H1 (cell line): Measurements from ENCODE around the gene AKR1D1. TPM values are rescaled to one million over a fixed set of nuclear protein-coding genes. Genes with fewer than 3 reads are reported as not detected.
A peak's percentile ranks its signal among the peaks of the same experiment; 100 is the strongest.

Experiments used
- CBX8 ChIP-seq: fragments of 300-800, 300-1000 bp; sonication (generic); IDR thresholded peaks from 2 replicates; pipeline ENCODE4 v1.7.1; 2016; ENCODE audit warnings: low read depth, low read length, borderline replicate concordance
- CHD1 ChIP-seq: IDR thresholded peaks from 2 replicates; pipeline ENCODE4 v1.6.1; 2012; ENCODE audit warnings: low read depth, low read length, improper control_type of control experiment
- CREB1 ChIP-seq: IDR thresholded peaks from 2 replicates; pipeline ENCODE4 v1.6.1; 2012; ENCODE audit warnings: inconsistent platforms
- CTBP2 ChIP-seq: IDR thresholded peaks from 2 replicates; pipeline ENCODE4 v1.7.0; 2011; ENCODE audit warnings: borderline replicate concordance, mild to moderate bottlenecking, moderate library complexity, mixed read lengths, low read length; ENCODE audit not compliant: insufficient read depth, insufficient read length
- CTCF ChIP-seq, 3 experiments: IDR thresholded peaks; 1 replicate in 2 of 3; 2 replicates in 1 of 3; pipeline versions ENCODE4 v1.5.1 to v1.6.1; 2011; ENCODE audit warnings: low read length in 3 of 3, mild to moderate bottlenecking in 3 of 3, inconsistent platforms in 2 of 3, low read depth in 1 of 3, moderate library complexity in 1 of 3; ENCODE audit not compliant: insufficient read depth in 1 of 3; ENCODE audit errors: control extremely low read depth in 1 of 3
- E2F6 ChIP-seq: IDR thresholded peaks from 2 replicates; pipeline ENCODE4 v1.6.1; 2012; ENCODE audit warnings: inconsistent platforms
- EGR1 ChIP-seq: IDR thresholded peaks from 2 replicates; pipeline ENCODE4 v1.6.1; 2011; ENCODE audit warnings: low read depth, low read length, borderline replicate concordance
- FOSL1 ChIP-seq: IDR thresholded peaks from 2 replicates; pipeline ENCODE4 v1.6.1; 2011; ENCODE audit warnings: mild to moderate bottlenecking, low read depth, low read length, moderate library complexity; ENCODE audit not compliant: insufficient read depth
- GABPA ChIP-seq: IDR thresholded peaks from 2 replicates; pipeline ENCODE4 v1.6.1; 2011; ENCODE audit warnings: mild to moderate bottlenecking, low read length, moderate library complexity, borderline replicate concordance; ENCODE audit not compliant: insufficient read depth
- HDAC2 ChIP-seq, 2 experiments: fragments of 300-600 bp in 1 of 2; sonication (generic) in 1 of 2; IDR thresholded peaks; 2 replicates each; pipeline ENCODE4 v1.6.1; 2011 to 2012; ENCODE audit warnings: low read depth in 2 of 2, low read length in 2 of 2, mild to moderate bottlenecking in 2 of 2, moderate library complexity in 2 of 2, borderline replicate concordance in 1 of 2, inconsistent platforms in 1 of 2
- JUND ChIP-seq: IDR thresholded peaks from 2 replicates; pipeline ENCODE4 v1.6.1; 2011; ENCODE audit warnings: mild to moderate bottlenecking, improper control_type of control experiment, low read length
- KDM4A ChIP-seq: IDR thresholded peaks from one replicate; pipeline ENCODE4 v1.7.1; 2012; ENCODE audit warnings: low read depth, mild to moderate bottlenecking, moderate library complexity, low read length, inconsistent platforms; ENCODE audit not compliant: severe bottlenecking
- NRF1 ChIP-seq: IDR thresholded peaks from 2 replicates; pipeline ENCODE4 v1.6.1; 2011; ENCODE audit warnings: mild to moderate bottlenecking, low read depth, low read length, improper control_type of control experiment
- RBBP5 ChIP-seq: IDR thresholded peaks from 2 replicates; pipeline ENCODE4 v1.7.1; 2012; ENCODE audit warnings: low read depth, mild to moderate bottlenecking, inconsistent platforms, low read length, moderate library complexity, borderline replicate concordance
- RFX5 ChIP-seq: IDR thresholded peaks from 2 replicates; pipeline ENCODE4 v1.6.1; 2011; ENCODE audit warnings: low read depth, low read length, improper control_type of control experiment, borderline replicate concordance
- RNF2 ChIP-seq: fragments of 200-900, 300-1000 bp; sonication (generic); IDR thresholded peaks from 2 replicates; pipeline ENCODE4 v1.7.1; 2016; ENCODE audit warnings: borderline replicate concordance, low read depth, mild to moderate bottlenecking, antibody characterized with exemption, low read length; ENCODE audit not compliant: poor library complexity, severe bottlenecking; ENCODE audit errors: missing control alignments
- SAP30 ChIP-seq: fragments of 300-600 bp; sonication (generic); IDR thresholded peaks from 2 replicates; pipeline ENCODE4 v1.7.1; 2012; ENCODE audit warnings: low read length, moderate library complexity, mild to moderate bottlenecking, inconsistent platforms; ENCODE audit not compliant: insufficient read depth, insufficient replicate concordance
- SP1 ChIP-seq: IDR thresholded peaks from 2 replicates; pipeline ENCODE4 v1.6.1; 2011; ENCODE audit warnings: low read depth, low read length
- SP2 ChIP-seq: IDR thresholded peaks from 2 replicates; pipeline ENCODE4 v1.6.1; 2012; ENCODE audit warnings: mild to moderate bottlenecking, low read length, inconsistent platforms
- SUZ12 ChIP-seq: fragments of 200-600 bp; sonication (generic); IDR thresholded peaks from 2 replicates; pipeline ENCODE4 v1.6.1; 2012; ENCODE audit warnings: mild to moderate bottlenecking, inconsistent platforms, low read length, moderate library complexity, mixed read lengths
- TAF7 ChIP-seq: optimal IDR thresholded peaks from 2 replicates; pipeline ENCODE3; 2011; ENCODE audit warnings: low read depth, mild to moderate bottlenecking, inconsistent platforms, low read length, moderate library complexity, borderline replicate concordance
- YY1 ChIP-seq: IDR thresholded peaks from 2 replicates; pipeline ENCODE4 v1.6.1; 2011; ENCODE audit warnings: low read depth, mild to moderate bottlenecking, low read length
- polyA plus RNA-seq, 7 experiments: library from polyadenylated mRNA; depleted of rRNA in 3 of 7; stranded (reverse) in 5 of 7; unstranded in 2 of 7; fragments of >200 nt in 5 of 7; fragments of 200-250 nt in 2 of 7; gene quantifications; 1 replicate in 5 of 7; 2 replicates in 1 of 7; 4 replicates in 1 of 7; pipeline versions ENCODE4 v1.2.1 to v1.2.3, GENCODE V29; 2011 to 2013; ENCODE audit warnings: missing spikeins in 2 of 7, mixed read lengths in 2 of 7
- total RNA-seq: library from RNA; stranded (reverse); fragmentation: NEBNext Ultra II Directional; extraction: Animal tissue kit (Norgen Biotek cat#: 25700); gene quantifications from 2 replicates; pipeline ENCODE4 v1.2.1, GENCODE V29; 2021

Gene AKR1D1
- total and polyA plus RNA-seq, 2 of the 8 experiments (the other 6 are each of a cell fraction or from before 2014, with no cell fraction given), result not detected

- TF ChIP-seq HDAC2 (IDR thresholded peaks at IDR 0.05; ENCODE audit: borderline replicate concordance in 1 of 2, low read depth in 2 of 2, low read length in 2 of 2) (no peak), EGR1 (no peak), RFX5 (peak; percentile 82), CBX8 (no peak), RBBP5 (no peak), FOSL1 (no peak), E2F6 (no peak), YY1 (peak; percentile 96), CTCF (IDR thresholded peaks at IDR 0.05; ENCODE audit: control extremely low read depth in 1 of 3, insufficient read depth in 1 of 3, low read depth in 1 of 3, low read length in 3 of 3) (peak; percentile 64 to 90 (median 75)), CHD1 (no peak), SP2 (no peak), SAP30 (no peak), JUND (no peak), SUZ12 (no peak), GABPA (no peak), KDM4A (no peak), CTBP2 (no peak), CREB1 (no peak), TAF7 (no peak), RNF2 (no peak), NRF1 (no peak), SP1 (no peak)
Observed at GRCh38 chr7:138161600-138162081, 85.4 kb downstream of the AKR1D1 start (continued).
